ENCODE results near the gene CAPN9. TPM values are rescaled to one million over a fixed set of nuclear protein-coding genes. Genes with fewer than 3 reads are reported as not detected.
A peak's percentile ranks its signal among the peaks of the same experiment; 100 is the strongest.

Gene CAPN9
- total RNA-seq, 4 donors from 2014 or later: 13.1 TPM; not detected in 3

DNA sequence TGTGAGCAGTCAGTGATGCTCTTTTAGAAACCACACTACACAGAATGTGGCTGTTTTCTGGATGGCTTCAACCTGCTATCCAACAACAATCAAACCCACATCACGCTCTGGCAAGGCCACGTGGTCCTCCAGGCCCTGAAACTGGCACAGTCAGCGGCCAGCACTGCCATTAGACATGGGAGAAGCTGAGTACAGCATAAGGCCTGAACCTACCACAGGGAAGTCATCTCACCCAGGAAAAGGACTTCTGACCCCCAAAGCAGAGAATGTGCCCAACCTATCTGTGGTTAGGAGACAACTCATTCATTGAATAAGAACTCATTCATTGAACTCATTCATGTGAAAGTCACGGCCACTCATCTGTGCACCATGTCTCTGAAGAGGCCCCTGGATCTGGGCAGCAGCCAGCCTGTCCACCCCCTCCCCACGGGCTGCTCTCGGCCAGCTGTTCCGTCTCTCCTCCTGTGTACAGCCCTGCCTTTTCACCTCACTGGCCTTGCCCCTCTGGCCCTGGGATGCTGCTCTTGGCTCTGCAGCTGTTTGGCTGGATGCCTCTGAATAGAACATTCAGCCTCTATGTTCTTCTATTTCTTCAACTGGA lies 80.0 kb downstream of the CAPN9 start:
- H3K4me1 ChIP-seq: peaks cover 0 to 81% (median 49%) of the 10 kb centered on the region in 4 donors
- H3K27me3 ChIP-seq: no peaks in the 10 kb centered on the region
- peak in 1 of 2 donors; percentile 60 for TF ChIP-seq EP300 (IDR thresholded peaks at IDR 0.05)
- TF ChIP-seq, protein P1, sequence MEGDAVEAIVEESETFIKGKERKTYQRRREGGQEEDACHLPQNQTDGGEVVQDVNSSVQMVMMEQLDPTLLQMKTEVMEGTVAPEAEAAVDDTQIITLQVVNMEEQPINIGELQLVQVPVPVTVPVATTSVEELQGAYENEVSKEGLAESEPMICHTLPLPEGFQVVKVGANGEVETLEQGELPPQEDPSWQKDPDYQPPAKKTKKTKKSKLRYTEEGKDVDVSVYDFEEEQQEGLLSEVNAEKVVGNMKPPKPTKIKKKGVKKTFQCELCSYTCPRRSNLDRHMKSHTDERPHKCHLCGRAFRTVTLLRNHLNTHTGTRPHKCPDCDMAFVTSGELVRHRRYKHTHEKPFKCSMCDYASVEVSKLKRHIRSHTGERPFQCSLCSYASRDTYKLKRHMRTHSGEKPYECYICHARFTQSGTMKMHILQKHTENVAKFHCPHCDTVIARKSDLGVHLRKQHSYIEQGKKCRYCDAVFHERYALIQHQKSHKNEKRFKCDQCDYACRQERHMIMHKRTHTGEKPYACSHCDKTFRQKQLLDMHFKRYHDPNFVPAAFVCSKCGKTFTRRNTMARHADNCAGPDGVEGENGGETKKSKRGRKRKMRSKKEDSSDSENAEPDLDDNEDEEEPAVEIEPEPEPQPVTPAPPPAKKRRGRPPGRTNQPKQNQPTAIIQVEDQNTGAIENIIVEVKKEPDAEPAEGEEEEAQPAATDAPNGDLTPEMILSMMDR (IDR thresholded peaks at IDR 0.05): no peak
- peak overlapping the region in 2 of 4 donors; percentile 83 to 86 for H3K27ac ChIP-seq
- DNase-seq (ENCODE audit: low spot score in 2 of 2): peak; percentile 61 to 65
- no peaks in the 10 kb centered on the region for H3K9me3 ChIP-seq
- H3K36me3 ChIP-seq: no peaks in the 10 kb centered on the region
- H3K4me3 ChIP-seq: no peak overlapping the region
- WGBS, 2 donors: 40 to 45% methylated on average over 7 of the region's 7 CpGs

DNA sequence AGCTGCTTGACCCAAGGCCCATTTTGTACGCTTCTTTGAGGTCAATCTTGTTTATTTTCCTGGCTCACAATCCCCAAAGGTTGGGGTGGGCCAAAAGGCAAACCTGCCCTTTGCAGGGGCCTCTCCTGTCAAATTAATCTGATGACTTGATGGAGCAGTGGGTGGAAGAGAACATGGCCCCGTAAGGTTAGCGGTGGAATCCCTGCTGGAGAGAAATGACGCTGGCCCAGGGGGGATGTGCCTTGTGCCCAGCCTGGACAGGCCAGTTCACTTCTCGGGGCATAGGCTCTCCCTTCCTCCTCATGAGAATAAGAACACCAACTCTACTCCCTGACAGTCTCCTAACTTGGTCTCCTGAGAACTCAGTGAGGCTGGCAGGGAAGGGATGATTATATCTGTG lies 80.6 kb downstream of the CAPN9 start:
- H3K27ac ChIP-seq: peak overlapping the region; percentile 37 to 86 (median 68)
- no peak overlapping the region for H3K4me3 ChIP-seq
- no peaks in the 10 kb centered on the region for H3K9me3 ChIP-seq
- no peak for DNase-seq (ENCODE audit: low spot score in 2 of 2)
- peaks cover 0 to 81% (median 51%) of the 10 kb centered on the region in 4 donors for H3K4me1 ChIP-seq
- 30 to 43% methylated on average over 5 of the region's 5 CpGs for WGBS, 2 donors
- no peaks in the 10 kb centered on the region for H3K27me3 ChIP-seq
- no peaks in the 10 kb centered on the region for H3K36me3 ChIP-seq
- TF ChIP-seq, protein P1 (IDR thresholded peaks at IDR 0.05): no peak
- TF ChIP-seq POLR2A (IDR thresholded peaks at IDR 0.05) (no peak), EP300 (IDR thresholded peaks at IDR 0.05) (no peak)

DNA sequence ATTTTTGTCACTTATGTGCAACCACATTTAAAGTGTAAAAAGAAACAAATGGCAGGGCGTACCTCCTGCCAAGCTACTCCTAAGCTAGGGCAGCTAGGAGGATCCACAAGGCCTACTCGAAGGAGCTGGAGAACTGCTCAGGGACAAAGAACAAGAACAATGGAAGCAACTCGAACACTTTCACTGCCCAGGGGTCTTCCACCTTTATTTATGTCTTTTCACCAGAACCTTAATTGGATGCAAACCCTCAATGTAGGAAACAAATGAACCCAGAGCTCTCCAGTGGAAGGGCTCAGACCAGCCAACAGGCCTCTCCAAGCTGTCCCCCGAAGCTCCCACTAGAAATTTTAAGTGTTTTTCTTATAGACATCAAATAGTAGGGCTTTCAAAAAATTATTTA lies 81.2 kb downstream of the CAPN9 start:
- no peaks in the 10 kb centered on the region for H3K27me3 ChIP-seq
- peaks cover 0 to 78% (median 52%) of the 10 kb centered on the region in 4 donors for H3K4me1 ChIP-seq
- no peak overlapping the region for H3K4me3 ChIP-seq
- 81 to 87% methylated on average over 4 of the region's 4 CpGs for WGBS, 2 donors
- no peak for DNase-seq (ENCODE audit: low spot score in 2 of 2)
- H3K36me3 ChIP-seq: no peaks in the 10 kb centered on the region
- TF ChIP-seq, protein P1 (IDR thresholded peaks at IDR 0.05): no peak
- TF ChIP-seq EP300 (IDR thresholded peaks at IDR 0.05): no peak
- no peak for TF ChIP-seq POLR2A (IDR thresholded peaks at IDR 0.05)
- H3K9me3 ChIP-seq: no peaks in the 10 kb centered on the region
- peak overlapping the region in 3 of 4 donors; percentile 54 to 86 (median 83) for H3K27ac ChIP-seq

DNA sequence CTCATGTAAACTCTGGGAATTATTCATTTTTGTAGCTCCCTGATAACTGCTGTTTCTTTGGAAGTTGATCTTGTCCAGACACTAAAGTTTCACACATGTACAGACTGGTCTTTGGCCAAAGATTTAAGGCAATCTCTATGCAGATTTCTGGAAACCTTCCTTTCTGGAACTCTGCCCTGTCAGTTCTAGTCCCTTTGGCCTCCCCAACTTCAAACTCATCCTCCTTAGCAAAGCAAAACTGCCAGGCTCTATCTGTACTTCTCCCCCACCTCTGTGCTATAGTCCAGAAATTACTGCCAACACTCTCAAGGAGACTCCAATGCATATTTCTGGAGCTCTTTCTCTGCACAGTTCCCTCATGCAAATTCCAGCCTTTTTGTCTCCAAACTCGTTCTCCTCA lies 84.6 kb downstream of the CAPN9 start:
- Histone ChIP-seq H3K4me3 (no peak overlapping the region), H3K9me3 (no peaks in the 10 kb centered on the region), H3K27me3 (no peaks in the 10 kb centered on the region), H3K36me3 (peaks cover 0 to 2% (median 0%) of the 10 kb centered on the region in 3 donors), H3K4me1 (peaks cover 0 to 52% (median 30%) of the 10 kb centered on the region in 4 donors), H3K27ac (peak overlapping the region in 1 of 4 donors; percentile 40)
- no peak for DNase-seq (ENCODE audit: low spot score in 2 of 2)
- no peak for TF ChIP-seq POLR2A (IDR thresholded peaks at IDR 0.05)
- TF ChIP-seq, protein P1 (IDR thresholded peaks at IDR 0.05): no peak
- TF ChIP-seq EP300 (IDR thresholded peaks at IDR 0.05): no peak
- 19 to 20% methylated on average over 1 of the region's 1 CpG for WGBS, 2 donors

DNA sequence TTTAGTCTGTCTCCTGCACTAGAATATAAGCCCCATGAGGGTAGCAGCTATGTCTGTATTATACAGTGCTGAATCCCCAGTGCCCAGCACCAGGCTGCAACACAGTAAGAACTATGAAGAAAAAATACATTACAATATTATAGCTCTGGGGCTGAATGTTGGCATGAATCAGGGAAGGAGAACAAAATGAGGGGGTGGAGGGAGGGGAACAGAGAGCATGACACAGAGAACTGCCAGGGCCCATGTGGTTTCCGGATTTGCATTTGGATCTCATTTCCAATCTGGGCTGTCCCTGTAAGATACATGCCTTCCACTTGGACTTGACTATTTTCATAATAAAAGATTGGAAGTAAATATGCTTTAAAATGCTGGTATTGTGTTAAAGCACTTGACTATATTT lies 85.3 kb downstream of the CAPN9 start:
- 46 to 52% methylated on average over 1 of the region's 1 CpG for WGBS, 2 donors
- DNase-seq (ENCODE audit: low spot score in 2 of 2): no peak
- Histone ChIP-seq H3K9me3 (no peaks in the 10 kb centered on the region), H3K27me3 (no peaks in the 10 kb centered on the region), H3K36me3 (peaks cover 0 to 9% (median 0%) of the 10 kb centered on the region in 3 donors), H3K27ac (peak overlapping the region in 1 of 4 donors; percentile 40), H3K4me3 (no peak overlapping the region), H3K4me1 (peaks cover 0 to 50% (median 23%) of the 10 kb centered on the region in 4 donors)
- TF ChIP-seq, protein P1 (IDR thresholded peaks at IDR 0.05): no peak
- TF ChIP-seq EP300 (IDR thresholded peaks at IDR 0.05) (no peak), POLR2A (IDR thresholded peaks at IDR 0.05) (no peak)

Data from tibial nerve (tissue), 4 donors.